HG02798 (cell line): ENCODE measurements around the gene SCAMP1.
"Not testable (repeated sequence)": the region's sequence is repeated elsewhere in the genome, so short reads cannot be mapped to it uniquely, and the experiment has no call there.

Experiments
- ATAC-seq: cut with Tn5 transposase; IDR thresholded peaks from one replicate; pipeline ENCODE4 v1.9.1; 2021; ENCODE audit warnings: mild to moderate bottlenecking; ENCODE audit not compliant: unreplicated experiment, poor library complexity

Gene SCAMP1

GRCh38 chr5:78359831-78360673 lies at the start of gene SCAMP1:
TSS of gene SCAMP1 (plus strand) at chr5:78360617. CDS start at chr5:78360672, 55 bp downstream.
- peak; percentile 88 for ATAC-seq

GRCh38 chr5:78317515-78317914 lies 42.9 kb upstream of the SCAMP1 start:
- ATAC-seq, result no peak

- no peak for ATAC-seq
Measured at GRCh38 chr5:78318337-78318736, 42.1 kb upstream of the SCAMP1 start.

- no peak for ATAC-seq
Measured at GRCh38 chr5:78320401-78320800, 40.0 kb upstream of the SCAMP1 start.

GRCh38 chr5:78323241-78323640 lies 37.2 kb upstream of the SCAMP1 start:
- ATAC-seq, result no peak

GRCh38 chr5:78326930-78327329 lies 33.5 kb upstream of the SCAMP1 start:
- ATAC-seq, result no peak

- ATAC-seq, result no peak
Measured at GRCh38 chr5:78327761-78328510, 32.5 kb upstream of the SCAMP1 start.

- ATAC-seq, result no peak
Measured at GRCh38 chr5:78328585-78329173, 31.7 kb upstream of the SCAMP1 start.

- no peak for ATAC-seq
Measured at GRCh38 chr5:78331523-78332080, 28.8 kb upstream of the SCAMP1 start.

- no peak for ATAC-seq
Measured at GRCh38 chr5:78334811-78335210, 25.6 kb upstream of the SCAMP1 start.

GRCh38 chr5:78335976-78336375 lies 24.4 kb upstream of the SCAMP1 start:
- ATAC-seq, result no peak

- no peak for ATAC-seq
Measured at GRCh38 chr5:78336698-78337097, 23.7 kb upstream of the SCAMP1 start.

- ATAC-seq, result no peak
Measured at GRCh38 chr5:78339617-78340436, 20.6 kb upstream of the SCAMP1 start.

- no peak for ATAC-seq
Measured at GRCh38 chr5:78341440-78341839, 19.0 kb upstream of the SCAMP1 start.

GRCh38 chr5:78345485-78345884 lies 14.9 kb upstream of the SCAMP1 start:
- no peak for ATAC-seq

GRCh38 chr5:78353520-78353919 lies 6.9 kb upstream of the SCAMP1 start:
- ATAC-seq, result no peak

GRCh38 chr5:78354066-78354670 lies 6.2 kb upstream of the SCAMP1 start:
- ATAC-seq, result no peak

- ATAC-seq, result no peak
Measured at GRCh38 chr5:78355561-78355960, 4.9 kb upstream of the SCAMP1 start.

- not testable (repeated sequence) for ATAC-seq
Measured at GRCh38 chr5:78359455-78359830, 974 bp upstream of the SCAMP1 start.

GRCh38 chr5:78360674-78360923 lies 182 bp downstream of the SCAMP1 start:
- no peak for ATAC-seq
